OCI-LY7 (cell line): Measurements from ENCODE around the gene CFAP69. TPM values are rescaled to one million over a fixed set of nuclear protein-coding genes. Genes with fewer than 3 reads are reported as not detected.

ENCODE experiments used
- BruUV-seq: library from RNA; stranded (reverse); fragments of 400-500 nt; replicated peaks from 2 replicates; lab custom pipeline; 2021; lab: Mats Ljungman, UMichigan
- CTCF ChIA-PET: fragments of 300-600 bp; sonication (Branson Sonifier 250); formaldehyde crosslinking; loops from one replicate; lab custom pipeline; 2022; ENCODE audit warnings: antibody characterized with exemption; ENCODE audit not compliant: unreplicated experiment; lab: Charles Lee
- POLR2A ChIA-PET: fragments of 300-600 bp; sonication (Branson Sonifier 250); formaldehyde crosslinking; loops from one replicate; lab custom pipeline; 2022; ENCODE audit warnings: antibody characterized with exemption; lab: Charles Lee
- DNase-seq: peaks from one replicate; pipeline ENCODE4 v3.0.0-alpha.2; 2015; ENCODE audit warnings: low spot score
- H2AFZ ChIP-seq: fragments of 200-600 bp; sonication (generic), shearing (Covaris generic); 2 replicates; pipeline ENCODE4 v1.6.1; 2014; ENCODE audit warnings: mild to moderate bottlenecking, antibody characterized with exemption, low read length, moderate library complexity
- H3K27ac ChIP-seq: fragments of 200-600 bp; sonication (generic); 2 replicates; pipeline ENCODE4 v1.5.1; 2014; ENCODE audit warnings: mixed run types, low read depth, mild to moderate bottlenecking, moderate library complexity, low read length, inconsistent platforms; ENCODE audit not compliant: poor library complexity, severe bottlenecking
- H3K36me3 ChIP-seq: fragments of 200-600 bp; sonication (generic); 2 replicates; pipeline ENCODE4 v1.6.1; 2014; ENCODE audit warnings: mild to moderate bottlenecking, antibody characterized with exemption, low read length, moderate library complexity, mixed read lengths; ENCODE audit not compliant: insufficient read depth
- H3K4me1 ChIP-seq: fragments of 200-600 bp; sonication (generic); 2 replicates; pipeline ENCODE4 v1.5.1; 2014; ENCODE audit warnings: mild to moderate bottlenecking, low read length; ENCODE audit not compliant: insufficient read depth, poor library complexity, severe bottlenecking
- H3K4me2 ChIP-seq: fragments of 200-600 bp; sonication (generic); 2 replicates; pipeline ENCODE4 v1.6.1; 2014; ENCODE audit warnings: mild to moderate bottlenecking, low read length
- H3K4me3 ChIP-seq: fragments of 200-600 bp; sonication (generic); 2 replicates; pipeline ENCODE4 v1.5.1; 2014; ENCODE audit warnings: mild to moderate bottlenecking, low read depth, low read length; ENCODE audit not compliant: poor library complexity, severe bottlenecking
- H3K79me2 ChIP-seq: fragments of 200-600 bp; sonication (generic); 2 replicates; pipeline ENCODE4 v1.6.1; 2016; ENCODE audit warnings: low read depth, mild to moderate bottlenecking, low read length, moderate library complexity, mixed read lengths; ENCODE audit not compliant: insufficient read depth
- H3K9me2 ChIP-seq: fragments of 200-600 bp; sonication (generic); 2 replicates; pipeline ENCODE4 v1.6.1; 2016; ENCODE audit warnings: mild to moderate bottlenecking, low read length, mixed read lengths; ENCODE audit not compliant: insufficient read depth
- H3K9me3 ChIP-seq: fragments of 200-600 bp; sonication (generic); 2 replicates; pipeline ENCODE4 v1.6.1; 2014; ENCODE audit warnings: mild to moderate bottlenecking, mixed run types, low read length, mixed read lengths
- H4K20me1 ChIP-seq: fragments of 200-600 bp; sonication (generic); 2 replicates; pipeline ENCODE4 v1.6.1; 2014; ENCODE audit warnings: mild to moderate bottlenecking, antibody characterized with exemption, low read length, moderate library complexity, mixed read lengths; ENCODE audit not compliant: insufficient read depth
- CTCF ChIP-seq: fragments of 200-600 bp; sonication (generic); conservative IDR thresholded peaks from 2 replicates; pipeline ENCODE4 v1.5.1; 2014; ENCODE audit warnings: mild to moderate bottlenecking, antibody characterized with exemption, low read length, moderate library complexity, mixed read lengths
- EZH2phosphoT487 ChIP-seq: fragments of 200-600 bp; sonication (generic); IDR thresholded peaks from 2 replicates; pipeline ENCODE4 v1.6.1; 2018; ENCODE audit warnings: low read depth, borderline replicate concordance, mild to moderate bottlenecking, mixed run types, antibody characterized with exemption, low read length, moderate library complexity, mixed read lengths
- intact Hi-C: fragments of 100-400 bp; cut with micrococcal nuclease; formaldehyde crosslinking; loops from one replicate; pipeline ENCODE4 v1.10.0; 2022; ENCODE audit not compliant: unreplicated experiment
- total RNA-seq, 2 experiments: library from RNA; depleted of rRNA in 1 of 2; stranded (reverse); fragments of >200 nt in 1 of 2; shearing (Covaris generic) in 1 of 2; gene quantifications; 2 replicates each; pipeline ENCODE4 v1.2.3, GENCODE V29; 2014 to 2022

Gene CFAP69
- total RNA-seq, 2 experiments from 2014 or later: not detected

GRCh38 chr7:90303241-90303640 is 58.3 kb downstream of the CFAP69 start:
- POLR2A ChIA-PET: interaction anchor here (0.6 to 0.9 kb wide), 3 partner anchors 13 to 1105 kb away, joined by 3 to 7 read pairs (median 3); no protein-coding TSS in a partner anchor
- no peak for TF ChIP-seq EZH2phosphoT487
- TF ChIP-seq CTCF: no peak
- intact Hi-C loops: no loop called here
- Histone ChIP-seq H3K4me1 (no peaks in the 10 kb centered on the region), H3K27ac (no peak overlapping the region), H3K79me2 (no peaks in the 10 kb centered on the region), H3K36me3 (no peaks in the 10 kb centered on the region), H2AFZ (no peak overlapping the region), H3K9me3 (no peaks in the 10 kb centered on the region), H3K4me2 (no peak overlapping the region), H3K4me3 (no peak overlapping the region), H3K9me2 (no peaks in the 10 kb centered on the region), H4K20me1 (no peaks in the 10 kb centered on the region)
- BruUV-seq: no TSS peak
- CTCF ChIA-PET: no interaction called here
- DNase-seq: no peak

GRCh38 chr7:90309872-90310271 is 64.9 kb downstream of the CFAP69 start:
- intact Hi-C loops: no loop called here
- no peaks in the 10 kb centered on the region for H4K20me1 ChIP-seq
- DNase-seq: no peak
- no peak overlapping the region for H3K4me3 ChIP-seq
- TF ChIP-seq CTCF: no peak
- no peak for TF ChIP-seq EZH2phosphoT487
- H3K79me2 ChIP-seq: no peaks in the 10 kb centered on the region
- BruUV-seq: no TSS peak
- no peak overlapping the region for H2AFZ ChIP-seq
- ChIA-PET CTCF (no interaction called here), POLR2A (interaction anchor here (1.0 kb wide), 1 partner anchor 13 kb away, joined by 3 read pairs; no protein-coding TSS in a partner anchor)
- no peaks in the 10 kb centered on the region for H3K9me3 ChIP-seq
- no peak overlapping the region for H3K4me2 ChIP-seq
- H3K9me2 ChIP-seq: no peaks in the 10 kb centered on the region
- no peaks in the 10 kb centered on the region for H3K36me3 ChIP-seq
- H3K27ac ChIP-seq: no peak overlapping the region
- no peaks in the 10 kb centered on the region for H3K4me1 ChIP-seq

GRCh38 chr7:90311175-90311574 is 66.2 kb downstream of the CFAP69 start:
- intact Hi-C loops: no loop called here
- no peak overlapping the region for H3K4me2 ChIP-seq
- ChIA-PET CTCF (no interaction called here), POLR2A (interaction anchor here (0.7 to 1.4 kb wide), 2 partner anchors 28 to 72 kb away, joined by 3 read pairs; no protein-coding TSS in a partner anchor)
- no TSS peak for BruUV-seq
- DNase-seq: no peak
- no peaks in the 10 kb centered on the region for H4K20me1 ChIP-seq
- no peaks in the 10 kb centered on the region for H3K9me2 ChIP-seq
- H3K4me1 ChIP-seq: no peaks in the 10 kb centered on the region
- H3K9me3 ChIP-seq: no peaks in the 10 kb centered on the region
- no peak overlapping the region for H2AFZ ChIP-seq
- TF ChIP-seq EZH2phosphoT487 (no peak), CTCF (no peak)
- no peaks in the 10 kb centered on the region for H3K79me2 ChIP-seq
- H3K36me3 ChIP-seq: no peaks in the 10 kb centered on the region
- H3K27ac ChIP-seq: no peak overlapping the region
- no peak overlapping the region for H3K4me3 ChIP-seq
